ENCODE data around the gene LGALSL.

- TF ChIP-seq CTCF (conservative IDR thresholded peaks at IDR 0.05) (no peak), EZH2 (IDR thresholded peaks at IDR 0.05; ENCODE audit: low read depth) (no peak)
Observed at GRCh38 chr2:64467096-64467843, 13.3 kb downstream of the LGALSL start.
